Astrocyte (in vitro differentiated cells and primary cell): ENCODE results near the gene PDE1C.

Experiments used
- CTCF ChIP-seq: IDR thresholded peaks from 2 replicates; pipeline ENCODE4 v1.5.1; 2011; ENCODE audit warnings: low read depth, mild to moderate bottlenecking, inconsistent platforms, low read length, moderate library complexity; ENCODE audit not compliant: insufficient read depth
- EZH2 ChIP-seq: IDR thresholded peaks from 2 replicates; pipeline ENCODE4 v1.6.1; 2012; ENCODE audit warnings: mild to moderate bottlenecking, low read length, inconsistent platforms; ENCODE audit not compliant: insufficient read depth

GRCh38 chr7:31991406-31991805 lies 78.8 kb downstream of the PDE1C start:
- no peak for TF ChIP-seq CTCF
- TF ChIP-seq EZH2 = no peak
